Sigmoid colon (tissue), 7 donors: ENCODE measurements around the gene DAPK1. TPM values are rescaled to one million over a fixed set of nuclear protein-coding genes. Genes with fewer than 3 reads are reported as not detected.

Experiments used
- DNase-seq: peaks from one replicate; pipeline ENCODE4 v3.0.0-alpha.2; 2019
- H3K27ac ChIP-seq, 4 donors: fragments of 200-600 bp; sonication (generic); one replicate each; pipeline ENCODE4 v1.5.1; 2016 to 2019; ENCODE audit warnings: mild to moderate bottlenecking in 1 of 4
- H3K27me3 ChIP-seq, 3 donors: fragments of 200-600 bp; sonication (generic); one replicate each; pipeline ENCODE4 v1.5.1; 2019; ENCODE audit warnings: mild to moderate bottlenecking in 1 of 3
- H3K36me3 ChIP-seq, 4 donors: fragments of 200-600 bp; sonication (generic); one replicate each; pipeline ENCODE4 v1.5.1; 2016 to 2019
- H3K4me1 ChIP-seq, 4 donors: fragments of 200-600 bp; sonication (generic); one replicate each; pipeline ENCODE4 v1.5.1; 2017 to 2019
- H3K4me3 ChIP-seq, 4 donors: fragments of 200-600 bp; sonication (generic); one replicate each; pipeline ENCODE4 v1.5.1; 2017 to 2019; ENCODE audit warnings: mild to moderate bottlenecking in 2 of 4, moderate library complexity in 1 of 4
- H3K9me3 ChIP-seq, 4 donors: fragments of 200-600 bp in 3 of 4; sonication (generic) in 3 of 4; one replicate each; pipeline versions ENCODE4 v1.5.1 to v1.6.1; 2013 to 2019
- CTCF ChIP-seq, 4 experiments: fragments of 450-650 bp in 3 of 4; fragments of 200-600 bp in 1 of 4; IDR thresholded peaks; one replicate each; pipeline ENCODE4 v1.5.1; 2016 to 2019; ENCODE audit warnings: antibody characterized with exemption in 4 of 4, mild to moderate bottlenecking in 3 of 4, moderate library complexity in 2 of 4
- EP300 ChIP-seq, 4 donors: sonication (generic); formaldehyde crosslinking; IDR thresholded peaks; one replicate each; pipeline ENCODE4 v1.6.1; 2017; ENCODE audit warnings: antibody characterized with exemption in 4 of 4
- POLR2A ChIP-seq, 2 donors: fragments of 450-650 bp; IDR thresholded peaks; one replicate each; pipeline ENCODE4 v1.6.1; 2016; ENCODE audit warnings: antibody characterized with exemption in 2 of 2, mild to moderate bottlenecking in 2 of 2, moderate library complexity in 2 of 2
- POLR2AphosphoS5 ChIP-seq, 4 donors: sonication (generic); formaldehyde crosslinking; IDR thresholded peaks; one replicate each; pipeline ENCODE4 v1.6.1; 2017; ENCODE audit warnings: antibody characterized with exemption in 4 of 4
- WGBS, 2 donors: extraction: QIAGEN DNeasy Blood & Tissue Kit; methylation state at CpG; one replicate each; pipeline ENCODE4 v1.1.7; 2013; 5-methylcytosine and 5-hydroxymethylcytosine counted together
- intact Hi-C: fragments of 100-400 bp; cut with DNase I; formaldehyde crosslinking; loops from one replicate; pipeline ENCODE4 v1.15.1; 2023
- polyA plus RNA-seq, 3 donors: library from polyadenylated mRNA; stranded (reverse); fragments of 200-250 nt; gene quantifications; one replicate each; pipeline ENCODE4 v1.2.3, GENCODE V29; 2013
- total RNA-seq, 4 donors: library from RNA; depleted of rRNA; stranded (reverse); fragments of >200 nt; gene quantifications; one replicate each; pipeline ENCODE4 v1.1.0, GENCODE V29; 2016
- donor health status: healthy with polysubstance abuse.
- donor health status: Bipolar disorder and iron deficiency.
- donor health status: healthy.

Gene DAPK1
- total RNA-seq, result 10 to 100 TPM; 78.1 to 92.5 (median 84.4) TPM
- polyA plus RNA-seq, result 1 to 10 TPM; 4.8 to 7.1 (median 5.5) TPM

GRCh38 chr9:87497604-87498045 lies at the start of gene DAPK1:
DAPK1 (plus strand) TSS chr9:87497867; CDS start chr9:87499078, 1,211 bp downstream.
- Histone ChIP-seq H3K27ac (peak within 1 kb of the TSS; percentile 85 to 94 (median 91)), H3K27me3 (no peaks in the 10 kb centered on the region), H3K9me3 (no peaks in the 10 kb centered on the region), H3K4me1 (peaks cover 0 to 36% (median 28%) of the 10 kb centered on the region in 4 donors), H3K4me3 (peak within 1 kb of the TSS; percentile 88 to 95 (median 94)), H3K36me3 (no peaks in the 10 kb centered on the region)
- intact Hi-C loops, result loop anchor here (2.0 to 5.0 kb wide), 3 partner anchors 100 to 160 kb away; no protein-coding TSS in a partner anchor
- TF ChIP-seq CTCF (IDR thresholded peaks at IDR 0.05) (peak in 1 of 4 experiments; percentile 24), POLR2AphosphoS5 (IDR thresholded peaks at IDR 0.05) (peak; percentile 6 to 64 (median 56)), POLR2A (IDR thresholded peaks at IDR 0.05) (no peak), EP300 (IDR thresholded peaks at IDR 0.05) (no peak)
- 1% methylated on average over 55 of the region's 55 CpGs for WGBS, 2 donors
- DNase-seq, result peak; percentile 83

- Histone ChIP-seq H3K4me1 (no peaks in the 10 kb centered on the region), H3K4me3 (no peak overlapping the region), H3K36me3 (no peaks in the 10 kb centered on the region), H3K27ac (no peak overlapping the region), H3K9me3 (no peaks in the 10 kb centered on the region), H3K27me3 (no peaks in the 10 kb centered on the region)
- DNase-seq, result no peak
- intact Hi-C loops, result no loop called here
- TF ChIP-seq POLR2AphosphoS5 (IDR thresholded peaks at IDR 0.05) (no peak), CTCF (IDR thresholded peaks at IDR 0.05) (no peak), EP300 (IDR thresholded peaks at IDR 0.05) (no peak), POLR2A (IDR thresholded peaks at IDR 0.05) (no peak)
- WGBS, 2 donors, result 19 to 67% methylated on average over 6 of the region's 6 CpGs
These were observed 46.5 kb upstream of the DAPK1 start for GRCh38 chr9:87451149-87451548.

- DNase-seq, result no peak
- Histone ChIP-seq H3K27ac (no peak overlapping the region), H3K36me3 (no peaks in the 10 kb centered on the region), H3K4me1 (no peaks in the 10 kb centered on the region), H3K4me3 (no peak overlapping the region), H3K9me3 (no peaks in the 10 kb centered on the region), H3K27me3 (no peaks in the 10 kb centered on the region)
- intact Hi-C loops, result no loop called here
- WGBS, 2 donors, result 77 to 87% methylated on average over 1 of the region's 1 CpG
- TF ChIP-seq CTCF (IDR thresholded peaks at IDR 0.05) (no peak), POLR2A (IDR thresholded peaks at IDR 0.05) (no peak), EP300 (IDR thresholded peaks at IDR 0.05) (no peak), POLR2AphosphoS5 (IDR thresholded peaks at IDR 0.05) (no peak)
These were observed 42.3 kb upstream of the DAPK1 start for GRCh38 chr9:87455407-87455806.

GRCh38 chr9:87461256-87461655 lies 36.4 kb upstream of the DAPK1 start:
- WGBS, 2 donors, result 20 to 64% methylated on average over 4 of the region's 4 CpGs
- DNase-seq, result no peak
- Histone ChIP-seq H3K4me1 (peaks cover 0 to 12% (median 7%) of the 10 kb centered on the region in 4 donors), H3K4me3 (no peak overlapping the region), H3K9me3 (no peaks in the 10 kb centered on the region), H3K36me3 (no peaks in the 10 kb centered on the region), H3K27ac (no peak overlapping the region), H3K27me3 (no peaks in the 10 kb centered on the region)
- TF ChIP-seq POLR2AphosphoS5 (IDR thresholded peaks at IDR 0.05) (no peak), POLR2A (IDR thresholded peaks at IDR 0.05) (no peak), CTCF (IDR thresholded peaks at IDR 0.05) (no peak), EP300 (IDR thresholded peaks at IDR 0.05) (no peak)
- intact Hi-C loops, result no loop called here
